Lung (tissue), 12 donors: ENCODE measurements around the gene COQ7. TPM values are rescaled to one million over a fixed set of nuclear protein-coding genes. Genes with fewer than 3 reads are reported as not detected.

Source experiments
- ATAC-seq: fragments of 200-7000 bp; cut with Tn5 transposase; one replicate; pipeline ENCODE4 v1.9.1; 2020; ENCODE audit warnings: moderate number of reproducible peaks; ENCODE audit not compliant: insufficient read depth, low FRiP score
- DNase-seq, 3 donors: peaks; one replicate each; pipeline ENCODE4 v3.0.0-alpha.2; 2013 to 2017
- H3K27ac ChIP-seq, 2 donors: one replicate each; pipeline ENCODE4 v1.5.1; 2013; ENCODE audit warnings: mild to moderate bottlenecking in 2 of 2, moderate library complexity in 2 of 2, control low read depth in 1 of 2, inconsistent platforms in 1 of 2, low read depth in 1 of 2, low read length in 1 of 2
- H3K27me3 ChIP-seq, 3 donors: one replicate each; pipeline ENCODE4 v1.5.1; 2013; ENCODE audit warnings: low read length in 2 of 3; ENCODE audit not compliant: control insufficient read depth in 3 of 3, insufficient read depth in 3 of 3
- H3K36me3 ChIP-seq, 4 donors: one replicate each; pipeline ENCODE4 v1.5.1; 2013; ENCODE audit warnings: low read length in 4 of 4, mild to moderate bottlenecking in 1 of 4, moderate library complexity in 1 of 4; ENCODE audit not compliant: control insufficient read depth in 4 of 4, insufficient read depth in 4 of 4
- H3K4me1 ChIP-seq, 5 donors: one replicate each; pipeline ENCODE4 v1.5.1; 2013; ENCODE audit warnings: low read length in 5 of 5, mild to moderate bottlenecking in 2 of 5, moderate library complexity in 1 of 5; ENCODE audit not compliant: control insufficient read depth in 5 of 5, insufficient read depth in 5 of 5
- H3K4me3 ChIP-seq: one replicate; pipeline ENCODE4 v1.5.1; 2013; ENCODE audit warnings: mild to moderate bottlenecking, control low read depth, moderate library complexity
- H3K9ac ChIP-seq, 2 donors: one replicate each; pipeline ENCODE4 v1.5.1; 2013; ENCODE audit warnings: low read length in 2 of 2, control low read depth in 1 of 2; ENCODE audit not compliant: insufficient read depth in 1 of 2
- H3K9me3 ChIP-seq, 4 donors: one replicate each; pipeline ENCODE4 v1.5.1; 2013; ENCODE audit warnings: low read length in 3 of 4, mild to moderate bottlenecking in 1 of 4, moderate library complexity in 1 of 4; ENCODE audit not compliant: control insufficient read depth in 4 of 4, insufficient read depth in 3 of 4
- CTCF ChIP-seq: IDR thresholded peaks from 2 replicates; pipeline ENCODE4 v1.5.1; 2012; ENCODE audit warnings: mild to moderate bottlenecking; ENCODE audit errors: control extremely low read depth, extremely low read depth
- WGBS, 2 donors: extraction: QIAGEN DNeasy Blood & Tissue Kit; methylation state at CpG; one replicate each; pipeline ENCODE4 v1.1.7; 2013; 5-methylcytosine and 5-hydroxymethylcytosine counted together
- polyA plus RNA-seq, 2 donors: library from polyadenylated mRNA; stranded (reverse); fragments of 200-250 nt; gene quantifications; one replicate each; pipeline ENCODE4 v1.2.1, GENCODE V29; 2013
- total RNA-seq, 2 donors: library from RNA; depleted of rRNA in 1 of 2; stranded (reverse); fragments of >200 nt in 1 of 2; gene quantifications; one replicate each; pipeline ENCODE4 v1.2.1, GENCODE V29; 2014 to 2021
- donor health status: control.
- donor health status: control.
- donor health status: Bipolar disorder and iron deficiency.
- donor health status: healthy.
- donor health status: DM: yes; HTN: yes; CAD: no.

Gene COQ7
- total and polyA plus RNA-seq, 4 donors: 11.1 to 26.2 (median 18.7) TPM

GRCh38 chr16:19102187-19102872 lies 34.9 kb downstream of the COQ7 start:
- H3K27me3 ChIP-seq: no peaks in the 10 kb centered on the region
- DNase-seq: peak; percentile 70 to 86 (median 84)
- 81 to 91% methylated on average over 16 of the region's 16 CpGs for WGBS, 2 donors
- no peaks in the 10 kb centered on the region for H3K36me3 ChIP-seq
- no peak for TF ChIP-seq CTCF
- no peak overlapping the region for H3K9ac ChIP-seq
- H3K4me3 ChIP-seq: no peak overlapping the region
- H3K27ac ChIP-seq: no peak overlapping the region
- peaks cover 0 to 37% (median 12%) of the 10 kb centered on the region in 5 donors for H3K4me1 ChIP-seq
- peaks cover 0 to 1% (median 0%) of the 10 kb centered on the region in 4 donors for H3K9me3 ChIP-seq
- ATAC-seq: no peak

GRCh38 chr16:19104607-19105006 lies 37.2 kb downstream of the COQ7 start:
- TF ChIP-seq CTCF: no peak
- WGBS, 2 donors: 75 to 83% methylated on average over 5 of the region's 5 CpGs
- peaks cover 0 to 37% (median 12%) of the 10 kb centered on the region in 5 donors for H3K4me1 ChIP-seq
- H3K4me3 ChIP-seq: no peak overlapping the region
- no peak for ATAC-seq
- no peaks in the 10 kb centered on the region for H3K9me3 ChIP-seq
- no peaks in the 10 kb centered on the region for H3K36me3 ChIP-seq
- peak; percentile 68 to 75 (median 75) for DNase-seq
- H3K27me3 ChIP-seq: no peaks in the 10 kb centered on the region
- H3K27ac ChIP-seq: no peak overlapping the region
- no peak overlapping the region for H3K9ac ChIP-seq

- 80 to 83% methylated on average over 6 of the region's 6 CpGs for WGBS, 2 donors
- no peak for TF ChIP-seq CTCF
- no peak overlapping the region for H3K9ac ChIP-seq
- ATAC-seq: no peak
- no peaks in the 10 kb centered on the region for H3K9me3 ChIP-seq
- H3K27ac ChIP-seq: no peak overlapping the region
- peaks cover 0 to 37% (median 12%) of the 10 kb centered on the region in 5 donors for H3K4me1 ChIP-seq
- no peak overlapping the region for H3K4me3 ChIP-seq
- H3K36me3 ChIP-seq: no peaks in the 10 kb centered on the region
- DNase-seq: no peak
- no peaks in the 10 kb centered on the region for H3K27me3 ChIP-seq
These were observed 37.7 kb downstream of the COQ7 start for GRCh38 chr16:19105131-19105530.
